Gastrocnemius medialis (tissue), 4 donors: ENCODE data around the gene SMYD3. TPM values are rescaled to one million over a fixed set of nuclear protein-coding genes. Genes with fewer than 3 reads are reported as not detected.

Experiments
- ATAC-seq, 2 donors: fragments of 150-250 bp; one replicate each; pipeline ENCODE4 v1.9.1; 2016
- DNase-seq, 2 donors: peaks; one replicate each; pipeline ENCODE4 v3.0.0-alpha.2; 2019
- H3K27ac ChIP-seq, 4 donors: fragments of 200-600 bp; sonication (generic); 1 replicate in 1 of 4; 2 replicates in 3 of 4; pipeline ENCODE4 v1.5.1; 2016 to 2018; ENCODE audit warnings: mild to moderate bottlenecking in 2 of 4, moderate library complexity in 1 of 4
- H3K27me3 ChIP-seq, 3 donors: fragments of 200-600 bp; sonication (generic) in 2 of 3; 1 replicate in 1 of 3; 2 replicates in 2 of 3; pipeline versions ENCODE4 v1.5.1 to v1.6.0; 2016 to 2019; ENCODE audit warnings: mild to moderate bottlenecking in 1 of 3, moderate library complexity in 1 of 3
- H3K36me3 ChIP-seq, 2 donors: fragments of 200-600 bp; sonication (generic) in 1 of 2; one replicate each; pipeline ENCODE4 v1.5.1; 2017 to 2018
- H3K4me1 ChIP-seq, 2 donors: fragments of 200-600 bp; sonication (generic) in 1 of 2; one replicate each; pipeline ENCODE4 v1.5.1; 2016 to 2017; ENCODE audit warnings: mild to moderate bottlenecking in 2 of 2
- H3K4me3 ChIP-seq, 4 donors: fragments of 200-600 bp; sonication (generic) in 3 of 4; 1 replicate in 1 of 4; 2 replicates in 3 of 4; pipeline ENCODE4 v1.5.1; 2016 to 2019; ENCODE audit warnings: mild to moderate bottlenecking in 2 of 4
- H3K9me3 ChIP-seq, 3 donors: fragments of 200-600 bp; sonication (generic) in 2 of 3; 1 replicate in 1 of 3; 2 replicates in 2 of 3; pipeline ENCODE4 v1.5.1; 2016 to 2019
- POLR2A ChIP-seq, 2 donors: fragments of 450-650 bp; IDR thresholded peaks; one replicate each; pipeline ENCODE4 v1.6.1; 2017; ENCODE audit warnings: antibody characterized with exemption in 2 of 2, mild to moderate bottlenecking in 2 of 2, moderate library complexity in 2 of 2
- in situ Hi-C, 4 donors: fragments of 200-750 bp; cut with MboI; loops; one replicate each; pipeline versions ENCODE4 v1.15.0 to v1.8.0; 2017; ENCODE audit warnings: low sequenced_read_pairs in 4 of 4
- intact Hi-C: fragments of 100-400 bp; cut with DNase I; formaldehyde crosslinking; loops from one replicate; pipeline ENCODE4 v1.15.1; 2023; ENCODE audit warnings: low total_unique reads
- total RNA-seq, 4 donors: library from RNA; depleted of rRNA; stranded (reverse); fragments of >200 nt; gene quantifications; one replicate each; pipeline versions ENCODE4 v1.1.0 to v1.2.3, GENCODE V29; 2016
- TF ChIP-seq, protein P1 (sequence below), 5 experiments: fragments of 450-650 bp in 3 of 5; fragments of 200-600 bp in 2 of 5; sonication (generic) in 2 of 5; IDR thresholded peaks in 4 of 5; conservative IDR thresholded peaks in 1 of 5; 1 replicate in 4 of 5; 2 replicates in 1 of 5; pipeline ENCODE4 v1.5.1; 2016 to 2019; ENCODE audit warnings: antibody characterized with exemption in 5 of 5, mild to moderate bottlenecking in 3 of 5, moderate library complexity in 3 of 5

Gene SMYD3
- total RNA-seq, 4 donors from 2014 or later, result 4.4 to 10.3 (median 6.3) TPM

DNA sequence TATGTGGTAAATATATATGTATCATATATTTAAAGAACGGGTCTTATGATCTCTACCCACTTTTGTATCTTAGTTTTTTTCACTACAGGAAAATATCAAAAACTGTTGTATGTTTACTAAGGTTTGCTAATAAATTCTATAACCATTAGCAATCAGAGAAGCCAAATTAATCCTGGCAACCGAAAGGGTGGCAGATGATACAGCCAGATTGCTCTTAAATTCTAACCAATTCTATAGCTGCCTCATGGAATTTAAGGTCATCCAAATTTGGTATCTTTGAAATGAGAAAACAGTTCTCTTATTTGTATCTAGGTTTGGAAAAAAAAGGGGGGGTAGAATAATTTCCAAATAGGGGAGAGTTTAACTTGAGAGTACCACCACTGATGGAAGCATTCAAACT lies 591.2 kb downstream of the SMYD3 start:
- intact Hi-C loops, result no loop called here
- Histone ChIP-seq H3K27me3 (no peaks in the 10 kb centered on the region), H3K4me3 (no peak overlapping the region), H3K4me1 (no peaks in the 10 kb centered on the region), H3K27ac (no peak overlapping the region), H3K36me3 (no peaks in the 10 kb centered on the region), H3K9me3 (peaks cover 0 to 4% (median 0%) of the 10 kb centered on the region in 3 donors)
- in situ Hi-C loops, result no loop called here
- ATAC-seq (no peak), DNase-seq (no peak)
- TF ChIP-seq, protein P1, sequence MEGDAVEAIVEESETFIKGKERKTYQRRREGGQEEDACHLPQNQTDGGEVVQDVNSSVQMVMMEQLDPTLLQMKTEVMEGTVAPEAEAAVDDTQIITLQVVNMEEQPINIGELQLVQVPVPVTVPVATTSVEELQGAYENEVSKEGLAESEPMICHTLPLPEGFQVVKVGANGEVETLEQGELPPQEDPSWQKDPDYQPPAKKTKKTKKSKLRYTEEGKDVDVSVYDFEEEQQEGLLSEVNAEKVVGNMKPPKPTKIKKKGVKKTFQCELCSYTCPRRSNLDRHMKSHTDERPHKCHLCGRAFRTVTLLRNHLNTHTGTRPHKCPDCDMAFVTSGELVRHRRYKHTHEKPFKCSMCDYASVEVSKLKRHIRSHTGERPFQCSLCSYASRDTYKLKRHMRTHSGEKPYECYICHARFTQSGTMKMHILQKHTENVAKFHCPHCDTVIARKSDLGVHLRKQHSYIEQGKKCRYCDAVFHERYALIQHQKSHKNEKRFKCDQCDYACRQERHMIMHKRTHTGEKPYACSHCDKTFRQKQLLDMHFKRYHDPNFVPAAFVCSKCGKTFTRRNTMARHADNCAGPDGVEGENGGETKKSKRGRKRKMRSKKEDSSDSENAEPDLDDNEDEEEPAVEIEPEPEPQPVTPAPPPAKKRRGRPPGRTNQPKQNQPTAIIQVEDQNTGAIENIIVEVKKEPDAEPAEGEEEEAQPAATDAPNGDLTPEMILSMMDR (IDR thresholded peaks at IDR 0.05 in 4 of 5, conservative IDR thresholded peaks at IDR 0.05 in 1 of 5), result no peak
- TF ChIP-seq POLR2A (IDR thresholded peaks at IDR 0.05), result no peak

- H3K27ac ChIP-seq, result no peak overlapping the region
- no peaks in the 10 kb centered on the region for H3K36me3 ChIP-seq
- ATAC-seq (no peak), DNase-seq (no peak)
- intact Hi-C loops (no loop called here), in situ Hi-C loops (no loop called here)
- H3K4me1 ChIP-seq, result no peaks in the 10 kb centered on the region
- TF ChIP-seq, protein P1 (IDR thresholded peaks at IDR 0.05 in 4 of 5, conservative IDR thresholded peaks at IDR 0.05 in 1 of 5), result no peak
- TF ChIP-seq POLR2A (IDR thresholded peaks at IDR 0.05), result no peak
- peaks cover 0 to 4% (median 0%) of the 10 kb centered on the region in 3 donors for H3K9me3 ChIP-seq
- no peaks in the 10 kb centered on the region for H3K27me3 ChIP-seq
- no peak overlapping the region for H3K4me3 ChIP-seq
Observed at GRCh38 chr1:245915406-245915805, 591.7 kb downstream of the SMYD3 start.

- DNase-seq (no peak), ATAC-seq (no peak)
- Histone ChIP-seq H3K36me3 (no peaks in the 10 kb centered on the region), H3K27ac (no peak overlapping the region), H3K9me3 (no peaks in the 10 kb centered on the region), H3K27me3 (no peaks in the 10 kb centered on the region), H3K4me1 (no peaks in the 10 kb centered on the region), H3K4me3 (no peak overlapping the region)
- in situ Hi-C loops, result no loop called here
- TF ChIP-seq, protein P1 (IDR thresholded peaks at IDR 0.05 in 4 of 5, conservative IDR thresholded peaks at IDR 0.05 in 1 of 5), result no peak
- no peak for TF ChIP-seq POLR2A (IDR thresholded peaks at IDR 0.05)
- intact Hi-C loops, result no loop called here
Observed at GRCh38 chr1:245908543-245908942, 598.5 kb downstream of the SMYD3 start.

DNA sequence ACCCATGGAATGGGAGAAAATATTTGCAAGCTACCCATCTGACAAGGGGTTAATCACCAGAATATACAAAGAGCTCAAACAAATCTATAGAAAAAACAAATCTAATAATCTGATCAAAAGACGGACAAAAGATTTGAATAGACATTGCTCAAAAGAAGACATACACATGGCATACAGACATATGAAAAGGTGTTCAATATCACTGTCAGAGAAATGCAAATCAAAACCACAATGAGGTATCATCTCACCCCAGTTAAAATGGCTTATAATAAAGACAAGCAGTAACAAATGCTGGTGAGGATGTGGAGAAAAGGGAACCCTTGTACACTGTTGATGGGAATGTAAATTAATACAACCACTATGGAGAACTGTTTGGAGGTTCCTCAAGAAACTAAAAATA lies 600.9 kb downstream of the SMYD3 start:
- H3K4me1 ChIP-seq, result no peaks in the 10 kb centered on the region
- no peaks in the 10 kb centered on the region for H3K27me3 ChIP-seq
- no peaks in the 10 kb centered on the region for H3K9me3 ChIP-seq
- DNase-seq (no peak), ATAC-seq (no peak)
- no peak for TF ChIP-seq POLR2A (IDR thresholded peaks at IDR 0.05)
- no peaks in the 10 kb centered on the region for H3K36me3 ChIP-seq
- no peak overlapping the region for H3K4me3 ChIP-seq
- in situ Hi-C loops, result no loop called here
- no peak overlapping the region for H3K27ac ChIP-seq
- intact Hi-C loops, result no loop called here

- Histone ChIP-seq H3K27me3 (no peaks in the 10 kb centered on the region), H3K9me3 (no peaks in the 10 kb centered on the region), H3K36me3 (no peaks in the 10 kb centered on the region), H3K4me1 (no peaks in the 10 kb centered on the region), H3K27ac (no peak overlapping the region), H3K4me3 (no peak overlapping the region)
- DNase-seq (no peak), ATAC-seq (no peak)
- in situ Hi-C loops (no loop called here), intact Hi-C loops (no loop called here)
- TF ChIP-seq POLR2A (IDR thresholded peaks at IDR 0.05), result no peak
- TF ChIP-seq, protein P1 (IDR thresholded peaks at IDR 0.05 in 4 of 5, conservative IDR thresholded peaks at IDR 0.05 in 1 of 5), result no peak
Observed at GRCh38 chr1:245903851-245904250, 603.2 kb downstream of the SMYD3 start.
